ENCODE results near the gene GCH1.
A peak's percentile ranks its signal among the peaks of the same experiment; 100 is the strongest.

Gene GCH1

GRCh38 chr14:54823757-54824549 is 78.7 kb downstream of the GCH1 start:
- no peak for DNase-seq (ENCODE audit: low read depth, low spot score)

- DNase-seq (ENCODE audit: low read depth, low spot score), result no peak
Observed at GRCh38 chr14:54822685-54823084, 79.9 kb downstream of the GCH1 start.

GRCh38 chr14:54818201-54819133 is 84.2 kb downstream of the GCH1 start:
- DNase-seq (ENCODE audit: low read depth, low spot score), result no peak

GRCh38 chr14:54817506-54817905 is 85.1 kb downstream of the GCH1 start:
- no peak for DNase-seq (ENCODE audit: low read depth, low spot score)

- no peak for DNase-seq (ENCODE audit: low read depth, low spot score)
Observed at GRCh38 chr14:54816450-54816849, 86.2 kb downstream of the GCH1 start.

GRCh38 chr14:54815515-54815914 is 87.1 kb downstream of the GCH1 start:
- DNase-seq (ENCODE audit: low read depth, low spot score), result no peak

- no peak for DNase-seq (ENCODE audit: low read depth, low spot score)
Observed at GRCh38 chr14:54815016-54815415, 87.6 kb downstream of the GCH1 start.

- DNase-seq (ENCODE audit: low read depth, low spot score), result no peak
Observed at GRCh38 chr14:54814076-54814475, 88.5 kb downstream of the GCH1 start.

- no peak for DNase-seq (ENCODE audit: low read depth, low spot score)
Observed at GRCh38 chr14:54813081-54813480, 89.5 kb downstream of the GCH1 start.

GRCh38 chr14:54812617-54813016 is 90.0 kb downstream of the GCH1 start:
- DNase-seq (ENCODE audit: low read depth, low spot score), result no peak

- no peak for DNase-seq (ENCODE audit: low read depth, low spot score)
Observed at GRCh38 chr14:54809767-54810166, 92.9 kb downstream of the GCH1 start.

GRCh38 chr14:54808326-54809161 is 94.1 kb downstream of the GCH1 start:
- no peak for DNase-seq (ENCODE audit: low read depth, low spot score)

GRCh38 chr14:54807881-54808280 is 94.7 kb downstream of the GCH1 start:
- no peak for DNase-seq (ENCODE audit: low read depth, low spot score)

GRCh38 chr14:54807428-54807827 is 95.2 kb downstream of the GCH1 start:
- DNase-seq (ENCODE audit: low read depth, low spot score), result no peak

- no peak for DNase-seq (ENCODE audit: low read depth, low spot score)
Observed at GRCh38 chr14:54806616-54807015, 96.0 kb downstream of the GCH1 start.

- DNase-seq (ENCODE audit: low read depth, low spot score), result peak; percentile 62
Observed at GRCh38 chr14:54805445-54806322, 96.9 kb downstream of the GCH1 start.

- DNase-seq (ENCODE audit: low read depth, low spot score), result no peak
Observed at GRCh38 chr14:54805070-54805444, 97.6 kb downstream of the GCH1 start.

GRCh38 chr14:54804538-54805041 is 98.0 kb downstream of the GCH1 start:
- no peak for DNase-seq (ENCODE audit: low read depth, low spot score)

GRCh38 chr14:54803926-54804537 is 98.6 kb downstream of the GCH1 start:
- no peak for DNase-seq (ENCODE audit: low read depth, low spot score)

- no peak for DNase-seq (ENCODE audit: low read depth, low spot score)
Observed at GRCh38 chr14:54803396-54803795, 99.2 kb downstream of the GCH1 start.
